Smooth muscle cell of trachea (primary cell): ENCODE measurements around the gene WASF2. TPM values are rescaled to one million over a fixed set of nuclear protein-coding genes. Genes with fewer than 3 reads are reported as not detected.

Experiments used
- total RNA-seq: library from RNA; depleted of rRNA; stranded (reverse); fragments of >200 nt; gene quantifications from 2 replicates; pipeline ENCODE4 v1.2.1, GENCODE V29; 2014

WASF2 gene, protein sequence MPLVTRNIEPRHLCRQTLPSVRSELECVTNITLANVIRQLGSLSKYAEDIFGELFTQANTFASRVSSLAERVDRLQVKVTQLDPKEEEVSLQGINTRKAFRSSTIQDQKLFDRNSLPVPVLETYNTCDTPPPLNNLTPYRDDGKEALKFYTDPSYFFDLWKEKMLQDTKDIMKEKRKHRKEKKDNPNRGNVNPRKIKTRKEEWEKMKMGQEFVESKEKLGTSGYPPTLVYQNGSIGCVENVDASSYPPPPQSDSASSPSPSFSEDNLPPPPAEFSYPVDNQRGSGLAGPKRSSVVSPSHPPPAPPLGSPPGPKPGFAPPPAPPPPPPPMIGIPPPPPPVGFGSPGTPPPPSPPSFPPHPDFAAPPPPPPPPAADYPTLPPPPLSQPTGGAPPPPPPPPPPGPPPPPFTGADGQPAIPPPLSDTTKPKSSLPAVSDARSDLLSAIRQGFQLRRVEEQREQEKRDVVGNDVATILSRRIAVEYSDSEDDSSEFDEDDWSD
- 31.4 and 38.3 TPM in 2 replicates for total RNA-seq

DNA sequence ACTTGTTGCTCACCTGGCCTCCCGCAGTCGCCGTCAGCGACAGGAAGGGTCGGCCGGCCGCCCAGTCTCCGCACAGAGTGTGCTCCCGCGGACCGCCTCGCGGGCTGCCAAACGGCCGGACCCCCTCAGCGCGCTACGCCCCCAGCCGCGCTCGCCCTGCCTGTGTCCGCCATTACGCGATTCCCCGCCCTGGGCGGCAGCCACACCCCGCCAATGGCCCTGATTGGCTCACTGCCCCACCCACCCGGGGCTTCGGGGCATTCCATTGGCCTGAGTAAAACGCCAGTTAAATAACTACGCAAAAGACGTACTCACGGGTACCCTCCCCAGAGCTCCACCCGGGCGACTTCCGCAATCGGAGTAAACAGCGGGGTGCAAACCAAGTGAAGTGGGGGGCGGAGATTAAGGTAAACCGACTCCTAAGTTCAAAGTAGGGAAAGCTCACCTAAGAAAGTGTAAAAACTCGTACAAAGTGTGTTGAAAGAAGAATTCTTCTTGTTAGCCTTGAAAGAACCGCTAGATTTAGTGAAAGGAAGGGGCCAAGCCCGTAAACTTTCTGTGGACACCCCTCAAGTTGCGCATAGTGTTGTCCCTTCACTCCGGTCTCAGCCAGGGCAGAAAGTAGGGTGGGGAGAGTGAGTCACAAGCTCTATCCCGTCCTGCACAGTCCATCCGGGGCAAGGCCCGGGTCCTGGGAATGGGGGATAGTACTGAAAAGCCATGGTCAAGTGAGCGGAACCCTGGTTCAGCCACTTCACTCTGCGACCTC is at the start of gene WASF2:
Gene WASF2 (minus strand): TSS at position 195 of the 769 bp plus-strand sequence. CDS start 61,277 bp downstream, outside the sequence.

DNA sequence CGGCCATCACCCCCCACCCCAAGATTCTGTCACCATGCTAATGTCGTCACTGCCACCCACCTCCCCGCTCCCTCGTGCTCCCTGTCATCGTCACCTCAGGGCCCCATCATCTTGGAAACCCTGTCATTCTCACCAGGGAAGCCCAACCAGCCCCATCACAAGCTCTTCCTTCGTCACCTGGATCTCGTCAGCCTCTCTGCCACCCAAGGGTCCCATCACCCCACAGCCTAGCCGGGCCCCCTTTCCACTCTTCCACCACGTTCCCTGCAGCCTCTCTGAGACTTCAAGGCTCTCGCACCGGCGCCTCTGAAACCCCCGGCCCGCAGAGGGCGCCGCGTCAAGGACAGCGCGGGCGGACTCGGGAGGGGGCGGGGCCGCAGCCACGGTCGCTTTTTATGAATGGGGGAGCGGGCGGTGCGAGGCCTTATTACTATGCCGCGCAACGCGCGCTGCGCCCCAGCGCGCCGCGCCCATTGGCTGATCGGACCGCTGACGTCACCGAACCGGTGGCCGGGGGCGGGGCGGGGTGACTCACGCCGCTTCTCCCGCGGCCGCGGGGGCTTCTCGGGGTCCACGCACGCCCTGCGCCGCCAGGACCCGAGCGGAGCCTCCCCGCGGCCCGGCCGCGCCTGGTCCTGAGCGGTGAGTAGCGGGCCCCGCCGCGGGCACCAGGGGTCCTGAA is 97.7 kb downstream of the WASF2 start, which contains the start of gene GPR3:
Gene GPR3 (plus strand): TSS at position 527 of the 682 bp plus-strand sequence. CDS start 1,177 bp downstream, outside the sequence.

DNA sequence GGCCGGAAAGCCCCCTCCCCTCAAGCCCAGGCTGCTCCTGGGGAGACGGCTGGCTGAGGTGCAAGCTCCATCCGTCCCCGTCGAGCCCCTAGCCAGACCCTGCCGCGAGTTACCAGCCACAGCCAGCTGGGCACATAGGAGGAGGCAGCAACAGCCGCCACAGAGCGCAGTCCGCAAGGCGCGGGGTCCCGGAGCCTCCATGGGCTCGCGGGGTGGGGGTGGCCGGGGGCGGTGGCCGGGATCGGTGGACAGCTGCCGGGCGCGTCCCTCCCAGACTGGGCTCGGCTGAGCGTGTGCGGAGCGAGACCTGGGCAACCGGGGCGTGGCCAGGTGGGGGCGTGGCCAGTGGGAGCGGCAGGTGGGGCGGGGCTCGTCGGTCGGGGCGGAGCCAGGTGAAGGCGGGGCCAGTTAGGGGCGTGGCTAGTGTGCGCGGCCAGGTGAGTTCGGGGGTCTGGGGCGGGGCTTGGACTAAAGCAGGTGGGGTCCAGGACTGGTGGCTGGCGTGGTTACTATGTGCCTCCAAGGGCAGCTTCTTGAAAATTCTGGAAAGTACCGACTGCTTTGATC is 106.8 kb downstream of the WASF2 start, which contains the start of gene CD164L2:
Gene CD164L2 (minus strand): TSS at position 295 of the 567 bp plus-strand sequence. CDS start 94 bp downstream, at position 201.

DNA sequence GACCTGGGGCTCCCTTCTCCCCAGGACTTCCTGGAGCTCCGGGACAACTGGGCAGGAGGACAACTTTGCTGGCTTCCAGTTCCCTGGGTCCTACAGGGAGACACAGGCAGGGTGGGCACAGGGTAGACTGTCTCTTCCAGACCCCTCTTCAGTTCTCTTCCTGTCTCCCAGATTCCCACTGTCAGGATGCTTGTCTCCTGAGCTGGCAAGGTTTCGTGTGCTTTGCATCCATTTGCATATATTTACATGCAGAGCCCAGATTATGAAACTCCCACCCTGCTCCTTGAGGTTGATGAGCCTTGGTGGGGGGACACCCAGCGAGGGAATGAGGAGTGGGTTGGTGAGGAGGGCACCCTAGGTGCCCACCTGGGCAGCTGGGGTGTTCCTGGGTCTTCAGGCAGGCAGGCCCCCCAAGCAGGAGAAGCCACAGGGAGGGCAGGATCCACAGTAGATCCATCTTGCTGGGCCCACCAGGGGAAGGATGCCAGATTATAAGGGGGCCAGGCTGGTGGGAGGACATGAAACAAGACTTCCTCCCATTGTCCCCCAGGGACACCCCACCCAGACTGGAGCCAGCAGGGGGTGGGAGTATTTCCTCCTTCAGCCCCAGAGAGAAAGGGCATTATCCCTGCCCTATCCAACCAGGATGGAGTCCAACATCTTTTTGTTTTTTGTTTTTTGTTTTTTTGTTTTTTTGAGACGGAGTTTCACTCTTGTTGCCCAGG is 115.4 kb downstream of the WASF2 start, which contains the start of gene FCN3:
Gene FCN3 (minus strand): TSS at position 463 of the 725 bp plus-strand sequence. CDS start 6 bp downstream, at position 457.

DNA sequence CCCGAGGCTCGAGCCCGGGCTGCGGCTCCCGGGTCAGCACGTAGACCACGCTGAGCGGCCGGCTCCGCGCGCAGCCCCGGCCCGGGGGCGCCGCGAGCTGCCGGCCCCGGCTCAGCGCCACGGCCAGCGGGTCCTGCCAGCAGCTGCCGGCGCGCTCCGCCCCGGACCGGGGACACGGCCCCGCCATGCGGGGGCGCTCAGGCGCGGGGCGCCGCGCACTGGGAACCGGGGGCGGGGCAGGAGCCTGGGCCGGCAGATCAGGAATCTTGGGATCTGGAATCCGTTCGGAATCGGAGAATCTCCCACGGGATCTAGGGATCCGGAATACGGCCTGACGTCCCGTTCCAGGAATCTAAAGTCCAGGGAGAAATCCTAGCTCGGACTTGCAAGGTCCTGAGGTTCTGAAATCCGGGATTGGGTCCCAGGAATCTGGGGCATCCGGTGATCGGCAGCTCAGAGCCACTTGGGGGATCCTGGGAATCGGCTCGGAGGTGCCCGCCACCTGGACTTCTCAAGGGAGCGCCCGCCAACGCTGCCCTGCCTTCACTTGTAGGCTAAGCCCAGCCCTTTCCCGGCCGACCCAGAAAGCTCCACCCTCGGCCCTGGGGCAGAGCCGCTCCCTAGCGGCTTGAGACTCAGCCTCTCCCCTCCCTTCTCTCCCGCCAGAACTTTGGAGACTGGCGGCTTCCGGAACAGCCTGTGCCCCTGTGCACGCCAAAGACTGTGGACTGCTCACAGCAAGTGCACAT is 123.4 kb downstream of the WASF2 start, which contains the start of gene MAP3K6:
Gene MAP3K6 (minus strand): TSS at position 551 of the 749 bp plus-strand sequence. CDS start 364 bp downstream, at position 187.

Other genes with a start within 250 kb of the WASF2 start
- gene TMEM222, start 168.0 kb downstream of the WASF2 start, total RNA-seq = 26.2 and 37.4 TPM in 2 replicates
- 0.15 and 0.17 TPM in 2 replicates for gene SYTL1, start 148.1 kb downstream of the WASF2 start, total RNA-seq
- gene MAP3K6, start 123.2 kb downstream of the WASF2 start, total RNA-seq = 22.5 and 24.6 TPM in 2 replicates
- gene FCN3, start 115.3 kb downstream of the WASF2 start, total RNA-seq = not detected in 2 replicates
- gene CD164L2, start 106.8 kb downstream of the WASF2 start, total RNA-seq = not detected in 2 replicates
- gene GPR3, start 97.5 kb downstream of the WASF2 start, total RNA-seq = 0.33 TPM in 1 of 2 replicates, not detected in the other
- gene AHDC1, start 114.0 kb upstream of the WASF2 start, total RNA-seq = 12.7 and 15.1 TPM in 2 replicates
- 0.17 and 0.29 TPM in 2 replicates for gene FGR, start 145.0 kb upstream of the WASF2 start, total RNA-seq
- 26.5 and 74.4 TPM in 2 replicates for gene IFI6, start 182.0 kb upstream of the WASF2 start, total RNA-seq
- 15.1 and 18.0 TPM in 2 replicates for gene FAM76A, start 235.8 kb upstream of the WASF2 start, total RNA-seq